Lower lobe of right lung (tissue), 2 donors: ENCODE data around the gene DGKB. TPM values are rescaled to one million over a fixed set of nuclear protein-coding genes. Genes with fewer than 3 reads are reported as not detected.

Experiments used
- ATAC-seq, 2 donors: fragments of 200-7000 bp; cut with Tn5 transposase; one replicate each; pipeline ENCODE4 v1.9.1; 2020 to 2022; ENCODE audit warnings: mild to moderate bottlenecking in 2 of 2, moderate library complexity in 2 of 2
- DNase-seq: peaks from one replicate; pipeline ENCODE4 v3.0.0-alpha.2; 2020
- H3K27ac ChIP-seq: fragments of 200-600 bp; one replicate; pipeline ENCODE4 v1.8.0; 2022
- H3K27me3 ChIP-seq: fragments of 200-600 bp; one replicate; pipeline ENCODE4 v1.8.0; 2022; ENCODE audit warnings: low read depth
- H3K36me3 ChIP-seq: fragments of 200-600 bp; one replicate; pipeline ENCODE4 v1.8.0; 2022; ENCODE audit warnings: mild to moderate bottlenecking
- H3K4me1 ChIP-seq: fragments of 200-600 bp; one replicate; pipeline ENCODE4 v1.8.0; 2022
- H3K4me3 ChIP-seq: fragments of 200-600 bp; one replicate; pipeline ENCODE4 v1.8.0; 2022; ENCODE audit warnings: mild to moderate bottlenecking
- H3K9me3 ChIP-seq: fragments of 200-600 bp; one replicate; pipeline ENCODE4 v1.8.0; 2022
- intact Hi-C: fragments of 100-400 bp; cut with DNase I; formaldehyde crosslinking; loops from one replicate; pipeline ENCODE4 v1.11.0; 2022
- total RNA-seq: library from RNA; stranded (reverse); fragmentation: NEBNext Ultra II Directional; extraction: Animal tissue kit (Norgen Biotek cat#: 25700); gene quantifications from one replicate; pipeline ENCODE4 v1.2.1, GENCODE V29; 2021
- TF ChIP-seq, protein P1 (sequence below): fragments of 200-600 bp; IDR thresholded peaks from one replicate; pipeline ENCODE4 v1.8.0; 2022; ENCODE audit warnings: antibody characterized with exemption, mild to moderate bottlenecking
- donor health status: DM: no; HTN: yes; CAD: no; lungs with severe emphysema.

Gene DGKB
- total RNA-seq, 1 donor from 2014 or later, result 0.09 TPM

DNA sequence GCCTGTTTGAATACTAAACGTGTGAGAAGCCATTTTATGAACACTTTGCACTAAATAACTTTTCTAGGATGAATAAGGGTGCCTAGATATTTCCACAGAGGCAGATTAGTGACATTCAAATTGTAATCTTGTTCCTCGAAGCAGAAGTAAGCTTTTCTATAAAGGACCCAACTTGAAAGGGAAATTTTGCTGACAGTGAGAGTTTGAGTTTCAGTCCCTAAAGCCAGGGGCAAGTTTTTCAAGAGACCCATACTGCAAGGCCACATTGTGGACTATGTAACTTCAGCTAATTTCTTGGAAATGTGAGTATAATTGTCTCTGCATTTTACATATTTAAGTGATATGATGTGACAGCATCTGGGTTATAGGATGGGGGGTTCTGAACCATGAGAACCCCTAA is 525.8 kb downstream of the DGKB start:
- H3K4me1 ChIP-seq, result no peaks in the 10 kb centered on the region
- ATAC-seq (no peak), DNase-seq (no peak)
- TF ChIP-seq, protein P1, sequence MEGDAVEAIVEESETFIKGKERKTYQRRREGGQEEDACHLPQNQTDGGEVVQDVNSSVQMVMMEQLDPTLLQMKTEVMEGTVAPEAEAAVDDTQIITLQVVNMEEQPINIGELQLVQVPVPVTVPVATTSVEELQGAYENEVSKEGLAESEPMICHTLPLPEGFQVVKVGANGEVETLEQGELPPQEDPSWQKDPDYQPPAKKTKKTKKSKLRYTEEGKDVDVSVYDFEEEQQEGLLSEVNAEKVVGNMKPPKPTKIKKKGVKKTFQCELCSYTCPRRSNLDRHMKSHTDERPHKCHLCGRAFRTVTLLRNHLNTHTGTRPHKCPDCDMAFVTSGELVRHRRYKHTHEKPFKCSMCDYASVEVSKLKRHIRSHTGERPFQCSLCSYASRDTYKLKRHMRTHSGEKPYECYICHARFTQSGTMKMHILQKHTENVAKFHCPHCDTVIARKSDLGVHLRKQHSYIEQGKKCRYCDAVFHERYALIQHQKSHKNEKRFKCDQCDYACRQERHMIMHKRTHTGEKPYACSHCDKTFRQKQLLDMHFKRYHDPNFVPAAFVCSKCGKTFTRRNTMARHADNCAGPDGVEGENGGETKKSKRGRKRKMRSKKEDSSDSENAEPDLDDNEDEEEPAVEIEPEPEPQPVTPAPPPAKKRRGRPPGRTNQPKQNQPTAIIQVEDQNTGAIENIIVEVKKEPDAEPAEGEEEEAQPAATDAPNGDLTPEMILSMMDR, result no peak
- H3K4me3 ChIP-seq, result no peak overlapping the region
- H3K27me3 ChIP-seq, result no peaks in the 10 kb centered on the region
- intact Hi-C loops, result no loop called here
- no peak overlapping the region for H3K27ac ChIP-seq
- no peaks in the 10 kb centered on the region for H3K36me3 ChIP-seq
- no peaks in the 10 kb centered on the region for H3K9me3 ChIP-seq

DNA sequence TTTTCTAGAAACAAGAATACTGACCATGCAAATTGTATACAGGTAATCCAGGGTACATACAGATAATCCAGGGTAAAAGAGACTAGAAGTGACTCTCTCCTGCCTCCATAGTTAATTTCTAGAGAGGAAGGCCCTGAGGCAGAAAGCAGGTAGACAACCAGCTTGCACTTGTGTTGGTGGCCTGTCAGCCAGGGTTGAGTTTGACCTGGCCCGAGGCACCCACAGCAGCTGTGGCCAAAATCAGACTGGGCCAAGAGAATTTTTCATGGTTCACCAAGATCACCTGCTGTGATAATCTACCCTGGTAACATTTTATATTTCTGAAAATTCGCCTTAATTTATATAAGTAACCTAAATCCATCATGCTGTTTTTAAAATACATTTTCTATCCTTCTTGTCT is 526.6 kb downstream of the DGKB start:
- DNase-seq (no peak), ATAC-seq (no peak)
- H3K27me3 ChIP-seq, result no peaks in the 10 kb centered on the region
- H3K4me1 ChIP-seq, result no peaks in the 10 kb centered on the region
- no peaks in the 10 kb centered on the region for H3K36me3 ChIP-seq
- H3K9me3 ChIP-seq, result no peaks in the 10 kb centered on the region
- TF ChIP-seq, protein P1, result no peak
- H3K27ac ChIP-seq, result no peak overlapping the region
- intact Hi-C loops, result no loop called here
- H3K4me3 ChIP-seq, result no peak overlapping the region

DNA sequence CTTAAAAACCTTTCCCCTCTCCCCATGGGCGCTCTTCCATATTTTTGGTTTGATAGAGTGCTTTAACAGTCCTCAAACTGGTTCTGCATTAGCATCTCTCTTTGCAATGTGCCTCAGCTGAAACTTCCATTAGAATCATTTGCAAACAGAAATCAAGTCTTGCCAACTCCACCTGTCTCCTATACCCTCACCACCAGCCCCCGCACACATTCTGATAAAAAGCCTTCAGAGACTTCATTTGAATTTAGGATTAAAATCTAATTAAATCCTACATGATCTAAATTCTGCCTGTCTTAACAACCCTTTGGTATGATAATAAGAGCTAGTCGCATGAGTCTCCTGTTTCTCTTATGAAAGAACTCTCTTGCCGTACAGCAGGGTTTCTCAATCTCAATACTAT is 528.2 kb downstream of the DGKB start:
- no peaks in the 10 kb centered on the region for H3K9me3 ChIP-seq
- TF ChIP-seq, protein P1, result no peak
- H3K27me3 ChIP-seq, result no peaks in the 10 kb centered on the region
- intact Hi-C loops, result no loop called here
- DNase-seq (no peak), ATAC-seq (no peak)
- H3K27ac ChIP-seq, result no peak overlapping the region
- H3K36me3 ChIP-seq, result no peaks in the 10 kb centered on the region
- no peaks in the 10 kb centered on the region for H3K4me1 ChIP-seq
- H3K4me3 ChIP-seq, result no peak overlapping the region

DNA sequence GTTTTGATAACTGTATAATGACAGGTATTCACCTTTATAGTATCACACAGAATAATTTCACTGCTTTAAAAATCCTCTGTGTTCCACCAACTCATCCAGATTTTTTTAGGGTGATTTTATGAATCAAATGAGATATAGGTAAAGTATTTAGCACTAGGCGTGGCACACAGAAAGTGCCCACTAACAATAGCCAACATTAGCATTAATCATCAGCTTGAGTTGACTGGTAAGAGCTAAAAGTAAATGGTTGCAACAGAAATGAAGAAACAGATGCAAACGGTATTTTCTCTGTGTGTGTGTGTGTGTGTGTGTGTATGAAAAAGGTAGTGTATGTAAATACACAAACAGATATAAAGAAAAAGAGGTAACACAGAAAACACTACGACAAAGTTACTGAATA is 534.3 kb downstream of the DGKB start:
- no peaks in the 10 kb centered on the region for H3K36me3 ChIP-seq
- intact Hi-C loops, result no loop called here
- no peak overlapping the region for H3K27ac ChIP-seq
- DNase-seq (no peak), ATAC-seq (no peak)
- H3K9me3 ChIP-seq, result no peaks in the 10 kb centered on the region
- no peaks in the 10 kb centered on the region for H3K4me1 ChIP-seq
- no peak overlapping the region for H3K4me3 ChIP-seq
- H3K27me3 ChIP-seq, result no peaks in the 10 kb centered on the region
- TF ChIP-seq, protein P1, result no peak

DNA sequence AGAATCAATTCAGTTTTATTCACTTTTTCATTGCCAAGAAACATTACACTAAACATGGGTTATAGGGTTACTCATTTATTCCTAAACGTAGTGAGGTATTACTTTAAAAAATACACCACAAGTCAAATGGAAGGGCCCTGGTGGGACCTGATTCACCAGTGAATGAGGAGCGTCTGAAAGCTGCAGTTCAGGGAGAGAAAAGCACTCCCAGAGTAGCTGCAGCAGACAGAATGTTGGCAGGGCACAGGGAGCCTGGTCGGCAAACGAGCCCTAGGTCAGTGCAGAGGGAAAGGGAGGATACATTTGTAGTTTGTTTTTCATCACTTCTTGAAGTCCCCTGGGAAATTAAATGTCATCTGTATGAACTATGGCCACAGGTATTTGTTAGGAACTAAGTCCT is 551.4 kb downstream of the DGKB start:
- no peaks in the 10 kb centered on the region for H3K9me3 ChIP-seq
- H3K36me3 ChIP-seq, result no peaks in the 10 kb centered on the region
- TF ChIP-seq, protein P1, result no peak
- DNase-seq (no peak), ATAC-seq (no peak)
- intact Hi-C loops, result no loop called here
- no peak overlapping the region for H3K4me3 ChIP-seq
- H3K27me3 ChIP-seq, result no peaks in the 10 kb centered on the region
- H3K27ac ChIP-seq, result no peak overlapping the region
- H3K4me1 ChIP-seq, result no peaks in the 10 kb centered on the region

DNA sequence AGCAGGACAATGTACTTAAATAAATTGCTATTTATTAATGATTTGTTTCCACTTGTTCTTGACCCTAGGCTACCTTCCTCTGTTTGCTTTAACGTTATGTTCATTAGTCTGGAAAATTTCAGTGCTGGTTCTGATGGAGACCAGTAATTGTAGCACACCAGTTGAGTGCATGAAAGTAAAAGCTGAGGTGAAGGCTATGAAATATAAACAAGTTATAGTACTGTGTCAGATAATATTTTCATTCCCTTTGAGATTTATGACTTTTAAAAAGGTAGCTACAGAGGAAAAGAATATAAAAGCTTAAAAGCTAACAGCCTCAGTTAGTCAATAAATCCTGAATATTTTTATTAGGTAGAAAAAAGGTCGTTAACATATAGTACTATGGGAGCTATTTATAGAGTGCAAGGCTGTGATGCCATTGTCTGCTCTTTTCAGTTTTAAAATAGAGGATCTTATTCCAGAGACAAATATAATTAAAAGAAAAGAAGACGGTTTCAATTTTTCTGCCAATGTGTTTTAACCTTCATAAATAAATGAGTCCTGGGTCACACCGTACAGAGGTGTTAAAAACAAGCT is 561.3 kb downstream of the DGKB start:
- Histone ChIP-seq H3K27me3 (no peaks in the 10 kb centered on the region), H3K4me1 (no peaks in the 10 kb centered on the region), H3K36me3 (no peaks in the 10 kb centered on the region), H3K9me3 (no peaks in the 10 kb centered on the region), H3K4me3 (no peak overlapping the region), H3K27ac (no peak overlapping the region)
- ATAC-seq, result no peak
- DNase-seq, result no peak
- intact Hi-C loops, result no loop called here
- TF ChIP-seq, protein P1, result no peak
